ENCODE results near the gene PTPN5.

DNA sequence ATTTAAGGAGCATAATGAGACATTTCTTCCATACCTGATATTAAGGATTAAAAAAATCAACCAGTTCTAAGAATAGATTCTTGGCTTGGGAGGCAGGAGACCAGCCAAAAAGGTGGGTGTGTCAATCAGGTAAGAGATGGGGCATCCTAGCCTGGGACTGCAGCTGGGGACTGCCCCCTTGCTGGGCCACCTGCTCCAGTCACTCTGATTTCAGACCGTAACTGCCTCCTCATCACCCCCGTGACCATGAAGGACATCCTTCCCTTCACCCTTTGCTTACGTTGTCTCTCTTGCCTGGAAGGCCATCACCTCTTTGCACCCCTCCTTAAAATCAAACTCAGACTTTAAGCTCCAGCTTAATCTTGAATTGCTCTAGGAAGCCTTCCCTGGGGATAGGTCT is 17.9 kb downstream of the PTPN5 start:
- TF ChIP-seq, protein P1, sequence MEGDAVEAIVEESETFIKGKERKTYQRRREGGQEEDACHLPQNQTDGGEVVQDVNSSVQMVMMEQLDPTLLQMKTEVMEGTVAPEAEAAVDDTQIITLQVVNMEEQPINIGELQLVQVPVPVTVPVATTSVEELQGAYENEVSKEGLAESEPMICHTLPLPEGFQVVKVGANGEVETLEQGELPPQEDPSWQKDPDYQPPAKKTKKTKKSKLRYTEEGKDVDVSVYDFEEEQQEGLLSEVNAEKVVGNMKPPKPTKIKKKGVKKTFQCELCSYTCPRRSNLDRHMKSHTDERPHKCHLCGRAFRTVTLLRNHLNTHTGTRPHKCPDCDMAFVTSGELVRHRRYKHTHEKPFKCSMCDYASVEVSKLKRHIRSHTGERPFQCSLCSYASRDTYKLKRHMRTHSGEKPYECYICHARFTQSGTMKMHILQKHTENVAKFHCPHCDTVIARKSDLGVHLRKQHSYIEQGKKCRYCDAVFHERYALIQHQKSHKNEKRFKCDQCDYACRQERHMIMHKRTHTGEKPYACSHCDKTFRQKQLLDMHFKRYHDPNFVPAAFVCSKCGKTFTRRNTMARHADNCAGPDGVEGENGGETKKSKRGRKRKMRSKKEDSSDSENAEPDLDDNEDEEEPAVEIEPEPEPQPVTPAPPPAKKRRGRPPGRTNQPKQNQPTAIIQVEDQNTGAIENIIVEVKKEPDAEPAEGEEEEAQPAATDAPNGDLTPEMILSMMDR (IDR thresholded peaks at IDR 0.05), result no peak
- TF ChIP-seq, protein P2, sequence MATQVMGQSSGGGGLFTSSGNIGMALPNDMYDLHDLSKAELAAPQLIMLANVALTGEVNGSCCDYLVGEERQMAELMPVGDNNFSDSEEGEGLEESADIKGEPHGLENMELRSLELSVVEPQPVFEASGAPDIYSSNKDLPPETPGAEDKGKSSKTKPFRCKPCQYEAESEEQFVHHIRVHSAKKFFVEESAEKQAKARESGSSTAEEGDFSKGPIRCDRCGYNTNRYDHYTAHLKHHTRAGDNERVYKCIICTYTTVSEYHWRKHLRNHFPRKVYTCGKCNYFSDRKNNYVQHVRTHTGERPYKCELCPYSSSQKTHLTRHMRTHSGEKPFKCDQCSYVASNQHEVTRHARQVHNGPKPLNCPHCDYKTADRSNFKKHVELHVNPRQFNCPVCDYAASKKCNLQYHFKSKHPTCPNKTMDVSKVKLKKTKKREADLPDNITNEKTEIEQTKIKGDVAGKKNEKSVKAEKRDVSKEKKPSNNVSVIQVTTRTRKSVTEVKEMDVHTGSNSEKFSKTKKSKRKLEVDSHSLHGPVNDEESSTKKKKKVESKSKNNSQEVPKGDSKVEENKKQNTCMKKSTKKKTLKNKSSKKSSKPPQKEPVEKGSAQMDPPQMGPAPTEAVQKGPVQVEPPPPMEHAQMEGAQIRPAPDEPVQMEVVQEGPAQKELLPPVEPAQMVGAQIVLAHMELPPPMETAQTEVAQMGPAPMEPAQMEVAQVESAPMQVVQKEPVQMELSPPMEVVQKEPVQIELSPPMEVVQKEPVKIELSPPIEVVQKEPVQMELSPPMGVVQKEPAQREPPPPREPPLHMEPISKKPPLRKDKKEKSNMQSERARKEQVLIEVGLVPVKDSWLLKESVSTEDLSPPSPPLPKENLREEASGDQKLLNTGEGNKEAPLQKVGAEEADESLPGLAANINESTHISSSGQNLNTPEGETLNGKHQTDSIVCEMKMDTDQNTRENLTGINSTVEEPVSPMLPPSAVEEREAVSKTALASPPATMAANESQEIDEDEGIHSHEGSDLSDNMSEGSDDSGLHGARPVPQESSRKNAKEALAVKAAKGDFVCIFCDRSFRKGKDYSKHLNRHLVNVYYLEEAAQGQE (IDR thresholded peaks at IDR 0.05; ENCODE audit: insufficient read depth in 1 of 2, low read depth in 2 of 2, low read length in 1 of 2), result no peak
- TF ChIP-seq POLR2AphosphoS5 (IDR thresholded peaks at IDR 0.05; ENCODE audit: low read depth, low read length), result no peak
